HG03097 (cell line): Measurements from ENCODE around the gene ARMH3.
A peak's percentile ranks its signal among the peaks of the same experiment; 100 is the strongest.

ENCODE experiments used
- ATAC-seq: cut with Tn5 transposase; IDR thresholded peaks from one replicate; pipeline ENCODE4 v1.9.1; 2021; ENCODE audit not compliant: unreplicated experiment, low FRiP score

Gene ARMH3

GRCh38 chr10:101875068-101875688 lies 180.8 kb downstream of the ARMH3 start:
- no peak for ATAC-seq

DNA sequence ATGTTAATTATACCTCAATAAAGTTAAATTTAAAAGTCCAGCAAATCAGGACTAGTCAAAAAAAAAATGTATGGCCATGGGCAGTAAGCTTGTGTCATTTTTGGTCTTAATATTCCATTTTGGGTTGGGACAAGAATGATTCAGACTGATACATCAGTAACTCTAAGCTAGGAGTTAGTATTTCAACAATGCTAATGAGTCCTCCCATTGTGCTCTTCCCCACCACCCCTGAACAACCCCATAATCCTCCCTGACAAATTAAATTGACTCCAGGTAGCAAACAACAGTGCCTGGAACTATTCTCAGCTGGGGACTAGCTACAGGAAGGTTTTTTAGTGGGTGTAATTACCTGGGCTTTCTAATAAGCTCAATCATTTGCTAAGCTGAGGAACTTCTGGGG lies 181.7 kb downstream of the ARMH3 start:
- no peak for ATAC-seq

DNA sequence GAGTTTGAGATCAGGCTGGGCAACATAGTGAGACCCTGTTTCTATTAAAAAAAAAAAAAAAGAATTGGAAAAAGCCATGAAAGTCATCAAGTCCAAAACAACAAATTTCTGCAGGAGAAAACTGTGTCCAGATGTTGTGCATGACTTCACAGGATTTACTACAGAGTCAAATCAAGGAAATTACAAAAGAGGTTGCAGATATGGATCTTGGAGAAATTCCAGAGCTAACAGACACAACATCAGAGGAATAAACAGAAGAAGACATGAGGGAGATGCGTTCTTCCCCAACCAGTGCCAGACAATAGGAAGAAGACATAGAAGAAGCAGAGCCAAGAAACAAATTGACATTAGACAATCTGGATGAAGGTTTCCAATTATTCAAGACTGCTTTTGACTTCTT lies 188.0 kb downstream of the ARMH3 start:
- ATAC-seq = no peak

GRCh38 chr10:101859530-101859929 lies 196.4 kb downstream of the ARMH3 start:
- ATAC-seq = no peak

GRCh38 chr10:101858723-101859500 lies 197.1 kb downstream of the ARMH3 start:
- ATAC-seq = peak; percentile 60

- no peak for ATAC-seq
Observed at GRCh38 chr10:101857802-101858476, 198.0 kb downstream of the ARMH3 start.

GRCh38 chr10:101856626-101857025 lies 199.3 kb downstream of the ARMH3 start:
- no peak for ATAC-seq

- ATAC-seq = no peak
Observed at GRCh38 chr10:101851411-101852116, 204.4 kb downstream of the ARMH3 start.

DNA sequence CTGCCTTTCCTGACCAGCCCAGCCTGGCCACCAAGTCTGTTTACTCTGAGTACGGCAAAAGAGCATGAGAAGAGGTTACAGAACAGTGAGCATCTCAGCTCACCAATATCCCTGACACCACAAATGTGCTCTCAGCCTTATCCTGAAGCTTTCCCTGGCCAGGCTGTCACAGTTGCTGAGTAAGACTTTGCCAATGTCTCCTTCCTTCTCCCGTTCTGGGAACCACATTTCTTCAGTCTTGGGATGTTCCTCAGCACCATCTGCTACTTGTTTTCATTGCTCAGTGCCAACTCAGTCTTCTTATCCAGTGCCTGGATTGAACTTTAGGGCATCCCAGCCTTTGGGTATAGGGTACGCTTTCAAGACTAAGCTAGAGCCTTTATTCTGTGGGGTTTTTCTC lies 205.2 kb downstream of the ARMH3 start:
- ATAC-seq = no peak

- no peak for ATAC-seq
Observed at GRCh38 chr10:101848894-101849351, 207.1 kb downstream of the ARMH3 start.

DNA sequence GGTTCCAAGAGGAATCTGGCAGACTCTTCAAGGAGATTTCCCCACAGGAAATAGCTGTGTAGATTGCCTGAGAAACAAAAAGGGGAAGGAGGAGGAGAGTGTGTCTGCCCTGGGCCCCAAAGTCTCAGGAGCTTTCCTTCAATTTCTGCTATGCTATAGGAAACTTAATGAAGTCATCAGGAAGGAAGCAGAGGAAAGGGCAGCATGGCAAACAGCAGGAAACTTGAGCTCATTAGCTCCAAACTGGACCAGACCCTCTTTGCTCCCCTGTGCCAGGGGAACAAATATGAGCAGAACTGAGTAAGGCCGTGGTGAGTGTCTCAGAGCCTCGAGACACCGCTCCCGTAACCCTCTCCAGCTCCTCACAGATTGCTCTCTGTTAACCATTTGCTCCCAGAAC lies 207.6 kb downstream of the ARMH3 start:
- no peak for ATAC-seq

GRCh38 chr10:101845893-101846292 lies 210.1 kb downstream of the ARMH3 start:
- no peak for ATAC-seq

- no peak for ATAC-seq
Observed at GRCh38 chr10:101843032-101844021, 212.6 kb downstream of the ARMH3 start, which contains the start of gene KCNIP2. KCNIP2 (minus strand) TSS chr10:101843800; CDS start chr10:101843568, 232 bp downstream.

DNA sequence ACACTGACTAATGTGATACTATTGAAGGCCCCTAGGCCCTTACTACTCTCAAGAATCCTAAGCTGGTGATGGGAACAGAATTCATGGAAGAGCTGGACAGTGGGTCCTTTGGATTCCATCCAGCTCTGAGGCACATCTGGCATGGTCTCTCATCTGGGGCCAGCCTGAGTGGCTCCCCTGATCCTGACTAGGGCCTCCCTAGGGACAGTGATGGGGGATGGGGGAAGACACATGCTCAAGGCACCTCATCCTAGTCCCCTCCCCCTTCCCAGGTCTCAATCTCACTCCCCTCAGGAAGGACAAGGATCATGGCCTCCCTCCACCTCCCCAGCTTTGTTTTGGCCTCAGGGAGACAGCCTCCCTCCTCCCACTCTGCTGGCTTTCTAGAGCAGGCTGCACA lies 214.1 kb downstream of the ARMH3 start:
- ATAC-seq = no peak

DNA sequence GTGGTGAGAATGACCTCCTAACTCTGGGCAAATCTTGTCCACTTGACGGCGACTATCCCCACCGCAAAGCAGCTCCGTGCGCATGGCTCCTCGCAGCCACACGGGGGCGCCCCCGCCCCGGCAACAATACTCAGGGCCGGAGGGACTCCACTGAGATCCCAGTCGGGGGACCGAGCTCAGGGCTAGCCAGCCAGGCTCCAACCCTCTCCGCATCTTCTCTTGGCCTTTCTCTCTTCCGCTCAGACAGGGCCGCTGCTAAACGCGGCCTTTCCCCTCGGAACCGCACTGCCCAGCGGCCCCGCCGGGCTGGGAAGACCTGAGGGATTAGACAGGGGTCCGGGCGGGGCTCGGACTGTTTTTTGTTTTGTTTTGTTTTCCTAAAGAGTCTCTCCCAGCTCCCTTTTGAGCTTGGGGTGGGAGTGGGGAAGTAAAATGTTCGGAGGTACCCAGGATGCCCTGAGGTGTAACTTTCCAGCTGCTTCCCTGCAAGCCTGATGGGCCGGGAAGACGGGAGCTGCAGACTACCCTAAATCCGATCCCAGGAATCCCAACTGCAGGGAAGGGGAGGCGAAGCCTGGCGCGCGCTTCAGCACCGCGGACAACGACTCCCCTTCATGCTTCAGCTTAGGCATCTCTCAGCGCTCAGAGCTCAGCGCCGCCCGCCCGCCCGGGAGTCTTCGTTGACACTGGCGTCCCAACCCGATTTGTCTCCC lies 215.1 kb downstream of the ARMH3 start:
- peak; percentile 61 for ATAC-seq

DNA sequence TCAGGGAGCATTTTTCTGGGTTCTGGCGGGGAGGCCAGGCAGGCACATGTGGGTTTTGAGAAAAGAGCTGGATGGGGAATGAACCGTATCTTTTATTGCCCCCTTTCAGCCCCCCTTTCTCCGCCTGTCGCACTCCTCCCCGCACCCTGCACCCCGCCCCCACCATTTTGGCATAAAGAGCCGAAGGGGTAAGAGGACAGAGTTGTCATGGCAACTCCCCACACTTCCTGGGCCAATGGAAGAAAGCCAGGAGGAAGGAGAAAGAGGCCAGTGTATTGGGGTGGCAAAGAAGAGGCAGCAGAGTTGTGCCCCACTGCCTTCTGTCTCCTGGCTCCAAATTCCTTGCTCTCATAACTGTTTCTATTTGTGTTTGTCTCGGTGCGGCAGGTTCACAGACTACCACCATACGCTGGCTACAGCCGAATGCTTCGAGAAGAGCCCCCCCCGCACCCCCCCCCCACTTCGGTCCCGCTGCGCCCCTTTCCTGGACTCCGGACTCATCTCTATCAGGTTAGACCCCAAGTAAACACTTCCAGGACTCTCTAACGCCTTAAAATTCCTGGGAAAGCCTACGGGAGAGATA lies 215.8 kb downstream of the ARMH3 start:
- no peak for ATAC-seq

DNA sequence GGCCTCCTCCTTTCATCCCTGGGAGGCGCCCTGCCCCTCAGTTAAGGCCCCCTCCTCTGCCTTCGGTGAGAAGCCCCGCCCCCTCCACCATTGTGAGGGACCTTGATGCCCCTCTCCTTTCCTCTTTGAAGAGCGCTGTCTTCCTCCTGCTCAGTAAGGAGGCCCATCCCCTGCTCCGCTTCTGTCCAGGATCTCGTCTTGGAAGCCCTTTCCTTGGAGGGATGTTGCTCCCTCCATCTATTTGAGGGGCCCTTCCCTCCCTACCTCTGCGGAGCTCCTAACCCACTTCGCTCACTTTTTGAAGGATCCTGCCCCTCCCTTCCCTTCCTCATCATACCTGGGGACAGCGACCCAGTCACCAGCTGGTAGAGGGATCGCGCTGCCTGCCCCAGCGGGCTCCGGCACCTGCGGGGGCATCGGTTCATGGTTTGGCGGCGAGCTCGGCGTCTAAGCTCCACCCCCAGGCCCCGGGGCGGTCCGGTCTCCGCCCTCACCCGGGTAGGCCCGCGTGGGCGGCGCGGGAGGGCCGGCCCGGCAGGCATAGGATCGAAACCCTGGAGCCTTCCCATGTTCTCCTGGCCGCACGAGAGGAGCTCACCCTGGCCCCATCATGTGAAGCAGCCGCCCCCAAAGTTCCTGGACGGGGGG lies 216.4 kb downstream of the ARMH3 start:
- ATAC-seq = no peak

DNA sequence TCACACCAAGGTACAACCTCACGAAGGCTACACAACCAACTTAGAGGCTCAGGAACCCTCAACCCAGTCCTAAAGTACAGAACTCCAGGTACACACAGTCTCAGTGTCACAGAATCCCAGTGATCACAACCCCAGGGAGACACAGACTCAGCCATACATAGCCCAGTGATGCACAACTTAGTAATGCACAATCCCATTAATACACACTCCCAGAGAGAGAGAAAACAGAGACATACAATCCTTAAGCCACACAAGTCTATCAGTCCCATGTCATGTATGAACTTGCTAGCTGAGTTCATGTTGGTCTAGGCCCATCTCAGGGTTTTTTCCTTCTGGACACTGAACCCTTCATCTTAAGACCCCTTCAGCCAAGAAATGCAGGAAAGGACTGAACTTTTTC lies 217.0 kb downstream of the ARMH3 start:
- ATAC-seq = no peak
